ENCODE data around the gene NBEAL2.

Gene NBEAL2

DNA sequence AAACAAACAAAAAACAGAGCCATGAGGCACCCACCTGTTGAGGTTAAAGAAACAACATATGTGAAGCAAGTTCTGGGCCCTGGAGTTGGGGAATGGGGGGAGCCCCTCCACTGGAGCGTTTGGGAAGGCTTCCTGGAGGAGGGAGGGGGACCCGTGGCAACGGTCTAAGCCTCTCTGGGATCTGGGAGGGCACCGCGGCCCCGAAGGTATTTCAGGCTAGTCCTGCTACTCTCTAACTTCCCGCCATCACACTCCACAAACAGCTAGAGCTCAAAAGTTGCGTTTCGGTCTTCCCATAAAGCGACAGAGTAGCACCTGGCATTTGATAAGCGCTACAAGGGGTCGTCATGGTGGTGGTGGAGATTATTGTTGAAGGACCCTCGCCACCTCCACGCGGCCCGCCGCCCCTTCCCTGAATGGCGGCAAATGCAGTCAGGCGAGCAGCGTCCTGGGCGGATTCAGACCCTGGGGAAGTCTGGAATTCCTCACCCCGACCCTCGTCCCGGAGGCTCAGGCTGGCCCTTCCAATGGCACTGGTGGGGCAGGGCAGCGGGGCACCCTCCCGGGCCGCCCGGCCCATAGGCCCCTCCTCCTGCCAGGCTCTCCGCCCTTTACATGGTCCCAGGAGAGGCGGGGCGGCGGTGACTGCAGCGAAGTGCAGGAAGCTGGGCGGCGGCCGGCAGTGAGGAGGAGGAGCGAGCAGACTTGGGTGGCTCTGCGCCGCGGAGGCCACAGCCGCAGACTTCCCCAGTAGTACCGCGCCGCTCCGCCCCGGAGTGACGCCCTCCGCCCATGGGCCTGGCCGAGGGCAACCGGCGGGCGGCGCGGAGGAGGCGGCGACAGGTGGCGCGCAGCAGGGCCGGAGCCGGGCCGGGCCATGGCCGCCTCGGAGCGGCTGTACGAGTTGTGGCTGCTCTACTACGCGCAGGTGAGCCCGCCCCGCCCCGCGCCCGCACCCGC lies at the start of gene NBEAL2:
Gene NBEAL2, plus strand, starts transcription at position 682 of the 960 bp plus-strand sequence. Its CDS starts 196 bp downstream, at position 878.
- DNase-seq = peak; percentile 96

DNA sequence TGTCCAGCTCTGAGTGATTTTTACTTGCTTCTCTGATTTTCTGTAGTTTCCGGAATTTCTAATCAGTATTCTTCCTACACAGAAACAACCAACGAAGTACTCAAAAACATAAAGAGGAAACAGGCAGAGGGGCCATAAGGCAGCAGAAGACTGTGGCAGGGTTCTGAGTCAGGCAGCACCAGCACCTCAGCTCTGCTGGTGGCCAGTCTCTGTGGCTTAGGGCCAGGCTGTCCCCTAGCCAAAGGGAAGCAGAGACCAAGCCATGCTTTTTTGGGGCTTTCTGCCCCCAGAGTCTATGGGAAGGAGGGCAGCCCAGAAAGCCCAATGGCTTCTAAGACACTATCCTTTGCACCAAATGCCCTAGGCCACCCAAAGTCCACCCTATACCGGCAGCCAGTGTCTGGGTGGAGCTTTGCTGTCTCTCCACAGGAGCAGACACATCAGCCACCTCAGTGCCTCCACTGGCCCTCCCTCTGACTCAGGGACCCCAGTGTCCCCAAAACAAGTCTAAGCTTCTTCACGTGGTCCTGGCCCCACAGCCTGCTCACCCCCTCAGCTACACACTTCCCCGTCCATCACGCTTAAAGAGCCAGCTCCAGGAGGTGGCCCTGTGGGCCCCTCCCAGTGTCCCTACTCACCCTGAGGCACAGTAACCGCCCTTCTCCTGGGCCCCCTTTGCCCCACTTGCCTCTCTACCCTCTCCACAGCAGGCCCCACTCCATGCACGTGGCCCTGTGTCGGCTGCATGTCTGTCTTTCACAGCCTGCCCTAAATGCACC lies 49.1 kb upstream of the NBEAL2 start:
- in situ Hi-C loops (cut with MboI; ENCODE audit: low pct_unique_long_range_greater_than_20kb, low sequenced_read_pairs) = no loop called here
- DNase-seq = no peak

More for the DNA sequence above, at the start of gene NBEAL2:
- in situ Hi-C loops (cut with MboI; ENCODE audit: low pct_unique_long_range_greater_than_20kb, low sequenced_read_pairs) = no loop called here

GRCh38 chr3:46930945-46931403 lies 48.5 kb upstream of the NBEAL2 start:
- DNase-seq = no peak
- in situ Hi-C loops (cut with MboI; ENCODE audit: low pct_unique_long_range_greater_than_20kb, low sequenced_read_pairs) = no loop called here

GRCh38 chr3:46931631-46932331 lies 47.7 kb upstream of the NBEAL2 start:
- in situ Hi-C loops (cut with MboI; ENCODE audit: low pct_unique_long_range_greater_than_20kb, low sequenced_read_pairs) = no loop called here
- no peak for DNase-seq

GRCh38 chr3:46932455-46933225 lies 46.8 kb upstream of the NBEAL2 start:
- no peak for DNase-seq
- in situ Hi-C loops (cut with MboI; ENCODE audit: low pct_unique_long_range_greater_than_20kb, low sequenced_read_pairs) = no loop called here

DNA sequence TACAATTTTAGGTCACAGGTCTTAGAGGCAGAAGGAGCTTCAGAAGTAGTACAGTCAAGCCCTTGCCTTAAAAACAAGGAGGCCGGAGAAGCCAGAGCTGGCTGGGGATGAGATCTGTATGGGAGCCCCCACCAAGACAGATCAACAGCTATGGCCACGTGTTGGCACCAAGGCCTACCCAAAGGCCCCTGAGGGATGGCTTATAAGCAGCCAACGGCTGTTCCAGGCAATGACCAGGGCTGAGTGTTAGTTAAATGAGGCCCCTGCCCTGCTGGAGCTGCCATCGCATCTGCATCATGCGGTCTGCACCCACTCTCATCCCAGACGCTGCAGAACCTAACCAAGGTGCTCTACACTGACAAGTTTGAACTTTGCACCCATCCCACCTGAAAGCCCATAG lies 46.2 kb upstream of the NBEAL2 start:
- in situ Hi-C loops (cut with MboI; ENCODE audit: low pct_unique_long_range_greater_than_20kb, low sequenced_read_pairs) = no loop called here
- no peak for DNase-seq

DNA sequence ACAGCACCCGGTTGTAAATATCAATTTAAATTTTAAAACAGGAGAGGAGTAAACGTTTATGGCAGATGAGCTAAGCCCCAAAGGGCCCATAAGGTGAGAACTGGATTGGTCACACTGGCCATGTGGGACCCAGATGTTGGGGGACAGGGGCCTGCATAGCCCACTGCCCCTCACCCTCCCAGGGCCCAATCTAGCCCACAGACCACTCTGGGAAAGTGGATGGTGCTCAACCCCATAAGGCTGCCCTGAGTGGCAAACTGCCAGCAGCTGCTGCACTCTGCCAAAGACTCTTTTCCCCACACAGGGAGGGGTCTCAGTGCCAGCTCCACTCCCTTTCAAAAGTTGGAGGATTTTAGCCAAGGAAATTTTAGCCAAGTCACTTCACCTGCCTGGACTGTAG lies 45.4 kb upstream of the NBEAL2 start:
- DNase-seq = no peak
- in situ Hi-C loops (cut with MboI; ENCODE audit: low pct_unique_long_range_greater_than_20kb, low sequenced_read_pairs) = no loop called here

DNA sequence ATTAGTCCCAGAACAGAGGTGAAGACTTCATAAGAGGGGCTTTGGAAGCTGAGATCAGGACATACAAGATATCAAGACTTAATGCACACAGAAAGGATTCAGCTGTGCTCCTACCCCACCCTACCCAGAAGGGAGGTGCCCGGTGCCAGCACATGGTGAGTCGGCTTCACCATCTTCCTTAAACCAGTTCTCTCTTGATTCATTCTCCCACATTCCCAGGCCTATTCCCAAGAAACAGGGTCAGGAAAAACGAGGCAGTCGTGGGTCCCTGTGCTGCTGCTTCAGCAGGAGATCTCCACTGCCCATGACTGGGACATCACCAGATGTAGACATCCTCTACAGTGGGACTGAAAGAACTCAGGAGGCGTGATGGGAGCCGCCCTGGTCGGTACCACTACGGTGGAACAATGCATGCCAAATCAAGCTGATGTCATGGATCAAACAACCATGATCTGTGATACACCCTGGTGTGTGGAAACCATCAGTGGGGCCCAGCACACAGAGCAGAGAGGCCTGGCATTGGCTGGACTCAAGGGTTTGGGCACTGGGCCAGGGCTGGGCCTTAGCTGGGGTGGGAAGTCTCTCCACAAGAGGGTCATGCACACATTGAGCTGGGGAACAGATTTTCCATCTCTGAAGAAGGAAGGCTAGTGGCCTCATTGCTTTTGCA lies 44.8 kb upstream of the NBEAL2 start:
- in situ Hi-C loops (cut with MboI; ENCODE audit: low pct_unique_long_range_greater_than_20kb, low sequenced_read_pairs) = no loop called here
- DNase-seq = no peak

DNA sequence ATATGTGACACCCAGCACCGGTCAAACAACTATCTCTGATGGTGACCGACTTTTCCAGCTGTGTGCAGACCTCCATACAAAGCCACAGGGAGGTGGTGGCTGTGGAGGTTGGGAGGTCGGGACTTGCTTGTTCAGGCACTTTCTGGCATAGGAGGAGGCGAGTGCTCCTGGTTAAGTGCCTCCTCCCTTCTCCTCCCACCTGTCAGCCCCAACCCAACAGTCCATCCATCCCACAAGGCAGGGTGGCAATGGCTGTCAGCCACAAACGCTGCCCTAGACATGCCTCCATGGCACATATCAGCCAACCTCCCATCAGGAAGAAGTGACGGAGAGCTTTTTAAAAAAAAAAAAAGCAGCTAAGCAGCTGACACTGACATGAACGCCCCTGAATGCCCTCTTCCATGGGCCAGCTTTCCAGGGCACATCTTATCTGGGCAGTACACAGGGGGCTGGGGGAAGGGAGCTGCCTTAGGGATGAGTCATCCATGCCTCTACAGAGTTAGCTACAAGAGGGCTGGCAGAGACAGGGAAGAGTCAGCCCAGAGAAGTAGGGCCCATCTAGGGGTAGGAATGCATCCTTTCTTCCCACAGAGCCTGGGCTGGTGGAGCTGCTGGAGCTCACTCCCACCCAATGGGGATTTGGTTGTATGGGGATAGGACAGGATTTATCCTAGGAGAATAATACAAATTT lies 44.2 kb upstream of the NBEAL2 start:
- in situ Hi-C loops (cut with MboI; ENCODE audit: low pct_unique_long_range_greater_than_20kb, low sequenced_read_pairs) = no loop called here
- no peak for DNase-seq

- in situ Hi-C loops (cut with MboI; ENCODE audit: low pct_unique_long_range_greater_than_20kb, low sequenced_read_pairs) = no loop called here
- no peak for DNase-seq
Measured at GRCh38 chr3:46935989-46936558, 43.4 kb upstream of the NBEAL2 start.

DNA sequence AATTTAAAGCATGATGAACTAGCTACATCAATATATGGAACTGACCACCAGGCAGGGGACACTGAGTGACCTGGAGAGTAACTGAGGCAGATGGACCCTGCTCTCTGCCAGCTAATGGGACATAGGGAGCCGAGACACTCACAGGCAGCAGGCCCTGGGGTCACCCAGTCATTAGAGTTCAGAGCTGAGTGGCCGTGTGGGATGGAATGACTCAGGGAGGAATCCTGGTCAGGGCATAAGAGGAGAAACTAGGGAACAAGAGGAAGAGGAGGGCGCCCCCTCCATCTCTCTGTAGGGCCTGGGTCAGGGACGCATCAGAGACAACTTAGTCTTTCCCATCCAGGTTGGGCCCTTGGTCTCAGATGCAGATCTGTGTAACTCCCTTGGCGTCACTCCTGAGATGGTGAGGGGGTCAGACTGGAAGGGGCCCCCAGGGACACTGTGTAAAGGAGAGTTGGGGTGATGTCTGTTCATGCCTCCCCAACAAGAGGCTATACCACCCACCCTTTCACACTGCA lies 42.7 kb upstream of the NBEAL2 start:
- in situ Hi-C loops (cut with MboI; ENCODE audit: low pct_unique_long_range_greater_than_20kb, low sequenced_read_pairs) = no loop called here
- DNase-seq = no peak

DNA sequence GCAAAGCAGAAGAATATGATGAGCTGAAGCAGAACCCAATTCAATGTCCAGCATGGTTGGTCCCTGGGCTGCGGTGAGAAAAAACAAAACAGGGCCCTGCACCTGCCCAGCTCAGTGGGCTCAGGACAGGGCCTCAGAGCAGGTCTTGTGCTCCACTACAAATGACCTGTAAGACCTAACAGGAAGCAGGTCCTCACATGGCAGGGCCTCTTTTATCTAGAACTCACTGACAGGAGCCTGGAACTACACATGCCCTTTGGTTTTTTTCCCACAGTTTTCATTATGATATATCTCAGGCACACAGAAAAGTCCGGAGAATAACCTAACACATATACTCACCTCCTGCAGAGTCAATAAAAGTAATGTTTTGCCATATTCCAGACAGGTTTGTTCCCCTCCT lies 41.3 kb upstream of the NBEAL2 start:
- in situ Hi-C loops (cut with MboI; ENCODE audit: low pct_unique_long_range_greater_than_20kb, low sequenced_read_pairs) = no loop called here
- DNase-seq = no peak

DNA sequence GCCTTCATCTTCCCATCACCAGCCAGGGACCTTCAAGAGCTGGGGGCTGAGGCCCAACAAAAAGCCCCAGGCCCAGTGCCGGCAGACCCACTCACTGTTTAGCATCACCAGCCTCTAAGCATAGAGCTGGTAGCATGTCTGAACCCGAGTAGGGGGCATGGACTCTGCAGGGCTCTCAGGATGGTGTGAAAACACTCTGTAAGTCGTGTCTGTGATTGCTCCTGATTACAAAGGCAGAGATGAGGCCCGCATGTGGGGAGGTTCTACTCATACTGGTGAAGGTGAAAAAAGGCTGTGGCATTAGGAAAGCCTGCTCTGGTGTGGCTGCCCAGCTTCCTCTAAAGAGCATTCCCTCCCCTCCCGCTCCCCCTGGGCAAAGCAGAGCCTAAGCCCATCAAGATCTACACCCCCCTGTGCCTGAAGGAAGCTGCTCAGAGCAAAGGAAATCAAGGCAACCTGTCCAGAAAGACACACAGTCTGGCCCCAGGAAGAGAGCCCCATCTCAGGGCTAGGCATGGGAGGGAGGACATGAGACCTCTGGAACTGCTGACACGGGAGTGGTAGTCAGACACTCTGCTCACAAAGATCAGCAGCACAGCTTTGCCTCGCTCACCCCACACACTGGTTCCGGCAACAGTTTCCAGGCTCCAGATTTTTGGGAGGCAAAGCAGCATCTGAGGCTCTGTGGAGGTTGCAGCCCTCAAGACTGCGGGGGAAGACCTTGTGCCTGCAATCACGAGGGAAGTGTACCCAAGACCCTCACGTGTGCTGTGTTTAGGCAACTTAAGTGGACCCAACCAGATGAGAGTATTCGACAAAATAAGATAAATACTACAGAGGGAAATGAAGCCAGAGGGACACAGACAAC lies 39.7 kb upstream of the NBEAL2 start:
- DNase-seq = no peak
- in situ Hi-C loops (cut with MboI; ENCODE audit: low pct_unique_long_range_greater_than_20kb, low sequenced_read_pairs) = no loop called here

GRCh38 chr3:46942076-46942475 lies 37.4 kb upstream of the NBEAL2 start:
- in situ Hi-C loops (cut with MboI; ENCODE audit: low pct_unique_long_range_greater_than_20kb, low sequenced_read_pairs) = no loop called here

GRCh38 chr3:46942481-46943236 lies 36.8 kb upstream of the NBEAL2 start:
- DNase-seq = no peak
- in situ Hi-C loops (cut with MboI; ENCODE audit: low pct_unique_long_range_greater_than_20kb, low sequenced_read_pairs) = no loop called here

More at GRCh38 chr3:46942076-46942475, 37.4 kb upstream of the NBEAL2 start:
- DNase-seq = no peak
